HepG2 (cell line): ENCODE results near the gene RAB17. TPM values are rescaled to one million over a fixed set of nuclear protein-coding genes. Genes with fewer than 3 reads are reported as not detected.
A peak's percentile ranks its signal among the peaks of the same experiment; 100 is the strongest.

Source experiments
- ARID4A ChIP-seq: sonication (generic); formaldehyde crosslinking; IDR thresholded peaks from 2 replicates; pipeline ENCODE4 v1.5.0; 2020; ENCODE audit warnings: mild to moderate bottlenecking, missing genetic modification reagents, borderline replicate concordance
- HNRNPLL ChIP-seq: fragments of 200-400 bp; formaldehyde crosslinking; IDR thresholded peaks from 2 replicates; pipeline ENCODE4 v1.6.1; 2017; ENCODE audit warnings: mild to moderate bottlenecking, low read depth, low read length; ENCODE audit not compliant: poor library complexity, severe bottlenecking
- HOXA9 ChIP-seq: sonication (generic); formaldehyde crosslinking; IDR thresholded peaks from 2 replicates; pipeline ENCODE4 v1.8.1; 2022; ENCODE audit warnings: missing genetic modification reagents, mild to moderate bottlenecking, moderate library complexity, borderline replicate concordance
- NFIC ChIP-seq: IDR thresholded peaks from 2 replicates; pipeline ENCODE4 v1.6.1; 2012; ENCODE audit warnings: mild to moderate bottlenecking, low read length, inconsistent platforms
- RNF219 ChIP-seq: sonication (generic); formaldehyde crosslinking; IDR thresholded peaks from 2 replicates; pipeline ENCODE4 v1.5.0; 2020; ENCODE audit warnings: mild to moderate bottlenecking, missing genetic modification reagents
- SAP130 ChIP-seq: IDR thresholded peaks from 2 replicates; pipeline ENCODE4 v1.6.1; 2016; ENCODE audit warnings: low read depth
- U2AF1 ChIP-seq: fragments of 200-400 bp; formaldehyde crosslinking; optimal IDR thresholded peaks from 2 replicates; pipeline ENCODE3; 2017; ENCODE audit warnings: mild to moderate bottlenecking, low read depth, low read length
- ZNF441 ChIP-seq: sonication (generic); formaldehyde crosslinking; IDR thresholded peaks from 2 replicates; pipeline ENCODE4 v1.7.0; 2021; ENCODE audit warnings: missing genetic modification reagents, borderline replicate concordance
- ZNF543 ChIP-seq: sonication (generic); formaldehyde crosslinking; IDR thresholded peaks from 2 replicates; pipeline ENCODE4 v1.4.0; 2020; ENCODE audit warnings: mild to moderate bottlenecking, missing genetic modification reagents
- ZNF556 ChIP-seq: sonication (generic); formaldehyde crosslinking; IDR thresholded peaks from 2 replicates; pipeline ENCODE4 v1.4.0; 2020; ENCODE audit warnings: mild to moderate bottlenecking, missing genetic modification reagents, borderline replicate concordance
- ZNF558 ChIP-seq: sonication (generic); formaldehyde crosslinking; IDR thresholded peaks from 2 replicates; pipeline ENCODE4 v1.9.0; 2022; ENCODE audit warnings: mild to moderate bottlenecking, missing genetic modification reagents, borderline replicate concordance
- ZNF782 ChIP-seq: sonication (generic); formaldehyde crosslinking; IDR thresholded peaks from 2 replicates; pipeline ENCODE4 v1.4.0; 2020; ENCODE audit warnings: missing genetic modification reagents, mild to moderate bottlenecking, borderline replicate concordance
- polyA plus RNA-seq, 8 experiments: library from polyadenylated mRNA; depleted of rRNA in 3 of 8; stranded (reverse) in 7 of 8; unstranded in 1 of 8; fragments of >200 nt; fragmentation: Illumina TruSeq in 4 of 8; extraction: Trizol in 4 of 8; gene quantifications; 2 replicates each; pipeline versions ENCODE4 v1.2.1 to v1.2.3, GENCODE V29; 2011 to 2016; ENCODE audit warnings: low read depth in 4 of 8, missing spikeins in 1 of 8, mixed read lengths in 1 of 8; ENCODE audit not compliant: insufficient read depth in 1 of 8
- total RNA-seq, 5 experiments: library from RNA; depleted of rRNA; stranded (reverse); fragments of >200 nt; fragmentation: Illumina TruSeq; extraction: Trizol; gene quantifications; 2 replicates each; pipeline ENCODE4 v1.2.3, GENCODE V29; 2016; ENCODE audit warnings: low read depth in 1 of 5
- TF ChIP-seq, protein P1 (sequence below): sonication (generic); formaldehyde crosslinking; IDR thresholded peaks from 2 replicates; pipeline ENCODE4 v1.4.0; 2020; ENCODE audit warnings: missing genetic modification reagents
- TF ChIP-seq, protein P2 (sequence below): sonication (generic); formaldehyde crosslinking; IDR thresholded peaks from 2 replicates; pipeline ENCODE4 v1.4.0; 2020; ENCODE audit warnings: missing genetic modification reagents, borderline replicate concordance
- TF ChIP-seq, protein P3 (sequence below): sonication (generic); formaldehyde crosslinking; IDR thresholded peaks from 2 replicates; pipeline ENCODE4 v1.4.0; 2020; ENCODE audit warnings: mild to moderate bottlenecking, missing genetic modification reagents

Gene RAB17
- total and polyA plus RNA-seq, 2 of the 13 experiments (the other 11 are each of a cell fraction or from before 2014, with no cell fraction given): 68.0 to 124 TPM

GRCh38 chr2:237625216-237625705, 34.7 kb upstream of the RAB17 start (continued):
- TF ChIP-seq NFIC (no peak), ZNF441 (CRISPR knock-in tag) (peak; percentile 44; the same call in 1 of the 2 replicates), HOXA9 (CRISPR knock-in tag) (no peak), ARID4A (CRISPR knock-in tag) (0 out of 2 replicates have a peak, but pooled peaks have one; percentile 25), RNF219 (CRISPR knock-in tag) (no peak), HNRNPLL (no peak), U2AF1 (no peak), ZNF543 (CRISPR knock-in tag) (0 out of 2 replicates have a peak, but pooled peaks have one; percentile 41), SAP130 (CRISPR knock-in tag) (peak; percentile 48), ZNF558 (CRISPR knock-in tag) (no peak), ZNF556 (CRISPR knock-in tag) (peak; percentile 36; the same call in 1 of the 2 replicates), ZNF782 (no peak)
- TF ChIP-seq, protein P1, sequence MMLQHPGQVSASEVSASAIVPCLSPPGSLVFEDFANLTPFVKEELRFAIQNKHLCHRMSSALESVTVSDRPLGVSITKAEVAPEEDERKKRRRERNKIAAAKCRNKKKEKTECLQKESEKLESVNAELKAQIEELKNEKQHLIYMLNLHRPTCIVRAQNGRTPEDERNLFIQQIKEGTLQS (CRISPR knock-in tag): no peak
- TF ChIP-seq, protein P2, sequence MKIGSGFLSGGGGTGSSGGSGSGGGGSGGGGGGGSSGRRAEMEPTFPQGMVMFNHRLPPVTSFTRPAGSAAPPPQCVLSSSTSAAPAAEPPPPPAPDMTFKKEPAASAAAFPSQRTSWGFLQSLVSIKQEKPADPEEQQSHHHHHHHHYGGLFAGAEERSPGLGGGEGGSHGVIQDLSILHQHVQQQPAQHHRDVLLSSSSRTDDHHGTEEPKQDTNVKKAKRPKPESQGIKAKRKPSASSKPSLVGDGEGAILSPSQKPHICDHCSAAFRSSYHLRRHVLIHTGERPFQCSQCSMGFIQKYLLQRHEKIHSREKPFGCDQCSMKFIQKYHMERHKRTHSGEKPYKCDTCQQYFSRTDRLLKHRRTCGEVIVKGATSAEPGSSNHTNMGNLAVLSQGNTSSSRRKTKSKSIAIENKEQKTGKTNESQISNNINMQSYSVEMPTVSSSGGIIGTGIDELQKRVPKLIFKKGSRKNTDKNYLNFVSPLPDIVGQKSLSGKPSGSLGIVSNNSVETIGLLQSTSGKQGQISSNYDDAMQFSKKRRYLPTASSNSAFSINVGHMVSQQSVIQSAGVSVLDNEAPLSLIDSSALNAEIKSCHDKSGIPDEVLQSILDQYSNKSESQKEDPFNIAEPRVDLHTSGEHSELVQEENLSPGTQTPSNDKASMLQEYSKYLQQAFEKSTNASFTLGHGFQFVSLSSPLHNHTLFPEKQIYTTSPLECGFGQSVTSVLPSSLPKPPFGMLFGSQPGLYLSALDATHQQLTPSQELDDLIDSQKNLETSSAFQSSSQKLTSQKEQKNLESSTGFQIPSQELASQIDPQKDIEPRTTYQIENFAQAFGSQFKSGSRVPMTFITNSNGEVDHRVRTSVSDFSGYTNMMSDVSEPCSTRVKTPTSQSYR (CRISPR knock-in tag): peak; percentile 77; the same call in 1 of the 2 replicates
- TF ChIP-seq, protein P3, sequence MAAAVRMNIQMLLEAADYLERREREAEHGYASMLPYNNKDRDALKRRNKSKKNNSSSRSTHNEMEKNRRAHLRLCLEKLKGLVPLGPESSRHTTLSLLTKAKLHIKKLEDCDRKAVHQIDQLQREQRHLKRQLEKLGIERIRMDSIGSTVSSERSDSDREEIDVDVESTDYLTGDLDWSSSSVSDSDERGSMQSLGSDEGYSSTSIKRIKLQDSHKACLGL (CRISPR knock-in tag): no peak
